AG09319 (cell line): ENCODE results near the gene ADAMTSL3.
A peak's percentile ranks its signal among the peaks of the same experiment; 100 is the strongest.

Experiments used
- DNase-seq: peaks from one replicate; pipeline ENCODE4 v3.0.0-alpha.2; 2010; ENCODE audit warnings: low read depth; ENCODE audit errors: extremely low read depth
- TF ChIP-seq, protein P1 (sequence below): IDR thresholded peaks from 2 replicates; pipeline ENCODE4 v1.5.1; 2011; ENCODE audit warnings: low read depth, mild to moderate bottlenecking, inconsistent platforms, low read length, moderate library complexity

Gene ADAMTSL3

DNA sequence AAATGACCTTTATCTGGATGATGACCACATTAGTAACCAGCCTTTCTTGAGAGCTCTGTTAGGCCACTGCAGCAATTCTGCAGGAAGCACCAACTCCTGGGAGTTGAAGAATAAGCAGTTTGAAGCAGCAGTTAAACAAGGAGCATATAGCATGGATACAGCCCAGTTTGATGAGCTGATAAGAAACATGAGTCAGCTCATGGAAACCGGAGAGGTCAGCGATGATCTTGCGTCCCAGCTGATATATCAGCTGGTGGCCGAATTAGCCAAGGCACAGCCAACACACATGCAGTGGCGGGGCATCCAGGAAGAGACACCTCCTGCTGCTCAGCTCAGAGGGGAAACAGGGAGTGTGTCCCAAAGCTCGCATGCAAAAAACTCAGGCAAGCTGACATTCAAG lies 328.8 kb downstream of the ADAMTSL3 start:
- no peak for DNase-seq
- TF ChIP-seq, protein P1, sequence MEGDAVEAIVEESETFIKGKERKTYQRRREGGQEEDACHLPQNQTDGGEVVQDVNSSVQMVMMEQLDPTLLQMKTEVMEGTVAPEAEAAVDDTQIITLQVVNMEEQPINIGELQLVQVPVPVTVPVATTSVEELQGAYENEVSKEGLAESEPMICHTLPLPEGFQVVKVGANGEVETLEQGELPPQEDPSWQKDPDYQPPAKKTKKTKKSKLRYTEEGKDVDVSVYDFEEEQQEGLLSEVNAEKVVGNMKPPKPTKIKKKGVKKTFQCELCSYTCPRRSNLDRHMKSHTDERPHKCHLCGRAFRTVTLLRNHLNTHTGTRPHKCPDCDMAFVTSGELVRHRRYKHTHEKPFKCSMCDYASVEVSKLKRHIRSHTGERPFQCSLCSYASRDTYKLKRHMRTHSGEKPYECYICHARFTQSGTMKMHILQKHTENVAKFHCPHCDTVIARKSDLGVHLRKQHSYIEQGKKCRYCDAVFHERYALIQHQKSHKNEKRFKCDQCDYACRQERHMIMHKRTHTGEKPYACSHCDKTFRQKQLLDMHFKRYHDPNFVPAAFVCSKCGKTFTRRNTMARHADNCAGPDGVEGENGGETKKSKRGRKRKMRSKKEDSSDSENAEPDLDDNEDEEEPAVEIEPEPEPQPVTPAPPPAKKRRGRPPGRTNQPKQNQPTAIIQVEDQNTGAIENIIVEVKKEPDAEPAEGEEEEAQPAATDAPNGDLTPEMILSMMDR: no peak

DNA sequence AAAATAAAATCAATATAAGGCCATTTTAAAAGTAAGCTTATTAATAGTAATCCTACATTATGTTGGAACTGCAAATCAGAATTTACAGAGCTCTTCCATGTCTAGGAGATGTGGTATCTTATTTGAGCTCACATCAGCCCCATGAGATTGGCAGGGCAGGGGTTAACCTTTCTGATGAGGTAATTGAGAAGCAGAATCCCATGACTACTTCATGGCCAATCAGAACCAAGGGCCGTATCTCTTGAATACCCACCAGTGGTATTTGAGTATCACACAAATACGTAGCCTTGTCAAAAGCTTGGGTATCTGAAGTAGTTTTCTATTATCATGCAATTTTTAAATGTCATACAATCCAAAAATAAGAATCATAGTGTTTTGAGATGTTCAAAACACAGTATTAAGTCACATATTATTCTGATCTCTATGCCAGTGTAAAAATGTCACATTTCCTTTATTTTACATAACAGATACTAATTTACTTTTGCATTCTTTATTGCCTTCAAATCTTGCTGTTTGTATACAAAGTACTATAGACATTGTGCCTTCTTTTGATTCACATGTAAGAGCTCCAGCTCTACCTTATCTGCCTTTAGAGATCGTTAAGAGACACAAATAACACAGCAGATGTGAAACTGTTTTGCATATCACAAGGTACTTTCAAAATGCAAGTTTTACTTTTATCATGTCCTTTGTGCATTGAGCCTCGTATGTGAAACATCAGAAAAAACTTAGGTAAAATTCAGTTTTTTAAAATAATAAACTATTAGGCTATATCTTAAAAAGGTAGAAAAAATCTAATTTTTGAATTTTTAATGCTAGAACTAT lies 329.9 kb downstream of the ADAMTSL3 start:
- DNase-seq: no peak
- TF ChIP-seq, protein P1: no peak

DNA sequence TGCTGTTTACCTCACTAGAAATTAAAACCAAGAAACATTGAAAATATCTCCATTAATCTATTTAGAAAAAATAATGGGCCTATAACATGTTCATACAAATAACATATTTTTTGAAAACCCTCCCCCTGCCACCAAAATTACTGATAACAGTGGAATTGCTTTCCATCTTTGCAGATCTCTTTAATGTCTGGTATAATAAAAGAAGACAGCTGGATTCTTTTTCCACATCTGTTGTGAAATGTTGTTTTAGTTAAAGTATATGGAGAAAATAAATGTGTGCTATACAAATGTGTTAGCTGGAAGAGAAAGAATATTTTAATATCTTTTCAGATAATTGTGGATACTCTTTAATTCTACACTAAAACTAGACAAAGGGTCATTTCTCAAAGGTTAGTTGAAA lies 330.7 kb downstream of the ADAMTSL3 start:
- TF ChIP-seq, protein P1: no peak
- DNase-seq: no peak

DNA sequence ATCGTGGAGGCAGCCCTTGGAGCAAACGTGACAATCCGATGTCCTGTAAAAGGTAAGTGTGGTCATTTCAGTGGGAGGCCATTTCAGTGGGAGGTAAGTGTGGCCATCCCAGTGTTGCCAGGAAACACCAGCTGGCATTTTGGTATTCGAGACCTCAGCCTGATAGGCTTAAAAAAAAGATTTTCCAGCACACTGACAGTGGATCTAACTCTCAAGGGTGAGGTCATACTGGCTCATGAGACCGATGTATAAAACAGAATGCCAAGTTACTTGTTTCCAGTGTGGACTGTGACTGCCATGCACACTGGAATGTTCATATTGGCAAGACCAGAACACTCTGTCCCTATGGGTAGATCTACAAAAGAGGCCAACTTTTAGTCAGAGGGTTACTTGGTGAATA lies 337.2 kb downstream of the ADAMTSL3 start:
- TF ChIP-seq, protein P1: no peak
- no peak for DNase-seq

DNA sequence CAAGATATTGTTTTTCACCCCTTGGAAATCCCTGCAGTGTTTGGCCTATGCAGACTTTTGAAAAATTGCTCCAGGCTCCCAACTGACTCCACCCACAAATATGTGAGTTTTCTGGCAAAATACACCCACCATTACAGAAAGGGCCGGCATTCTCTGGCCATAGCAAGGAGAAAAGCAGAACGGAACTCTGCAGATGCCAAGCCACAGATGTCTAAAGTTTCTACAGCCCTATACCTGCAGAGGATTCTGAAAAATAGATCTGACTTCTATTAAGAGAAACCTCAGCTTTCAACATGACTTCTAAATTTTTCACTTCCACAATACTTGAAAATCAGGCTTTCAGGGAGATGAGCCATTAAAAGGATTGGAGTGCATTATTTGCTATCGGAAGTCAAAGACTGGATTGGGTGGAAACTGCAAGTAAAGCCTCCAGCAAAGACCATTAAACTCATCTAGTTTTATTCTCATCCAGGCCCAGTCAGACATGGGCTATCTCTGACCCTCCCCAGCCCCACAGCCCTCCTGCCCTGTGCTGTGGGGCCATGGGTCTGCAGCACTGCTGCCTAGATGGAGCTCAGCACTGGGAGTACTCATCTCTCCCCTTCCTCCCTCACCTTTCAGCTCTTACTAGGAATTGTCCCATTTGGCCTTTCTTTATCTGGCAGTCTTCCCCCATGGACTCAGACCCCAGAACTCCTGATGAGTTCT lies 338.6 kb downstream of the ADAMTSL3 start:
- TF ChIP-seq, protein P1: no peak

DNA sequence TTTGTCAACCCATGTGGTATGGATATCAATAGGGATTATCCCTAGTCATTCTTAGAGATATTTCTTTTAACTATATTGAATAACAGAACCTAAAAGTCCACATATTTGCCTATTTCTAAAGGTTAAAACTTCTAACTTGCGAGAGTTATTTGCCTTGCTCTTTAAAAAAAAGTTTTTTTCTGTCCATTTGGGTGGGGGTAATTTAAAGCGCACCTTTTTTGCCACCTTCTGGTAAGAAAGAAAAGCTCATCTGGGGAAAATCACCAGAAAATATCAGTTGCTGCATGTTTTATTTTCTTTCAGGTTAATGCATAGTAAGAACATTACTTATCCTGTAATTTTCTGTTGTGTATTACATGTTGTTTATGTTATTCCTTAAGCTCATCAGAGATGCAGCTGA lies 339.7 kb downstream of the ADAMTSL3 start:
- TF ChIP-seq, protein P1: peak; percentile 1; the same call in 1 of the 2 replicates

More for the DNA sequence above, 338.6 kb downstream of the ADAMTSL3 start:
- DNase-seq: no peak

DNA sequence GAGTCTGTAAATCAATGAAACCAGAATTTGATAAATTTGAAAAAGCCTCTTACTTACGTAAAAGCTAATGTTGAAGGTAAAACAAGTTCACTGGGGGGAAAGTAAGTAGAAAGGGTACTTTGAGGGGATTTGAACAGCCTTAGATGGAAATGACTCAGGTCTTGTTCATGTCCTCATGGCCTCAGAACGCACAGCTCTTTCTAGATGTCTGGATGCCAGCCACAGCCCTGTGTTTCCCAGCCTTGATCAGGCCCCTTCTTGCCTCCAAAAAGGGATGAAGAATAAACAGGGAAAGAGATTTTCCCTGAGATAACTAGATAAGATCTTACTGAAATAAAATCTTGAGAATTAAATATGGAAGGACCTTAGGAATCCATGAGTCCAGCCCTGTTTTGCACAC lies 344.6 kb downstream of the ADAMTSL3 start:
- DNase-seq: no peak
- TF ChIP-seq, protein P1: no peak

More for the DNA sequence above, 339.7 kb downstream of the ADAMTSL3 start:
- DNase-seq: no peak
